H1 (cell line): ENCODE measurements around the gene ATAD3B. TPM values are rescaled to one million over a fixed set of nuclear protein-coding genes. Genes with fewer than 3 reads are reported as not detected.

Experiments
- CTCF ChIA-PET: fragments of 300-600 bp; sonication (Branson Sonifier 250); formaldehyde crosslinking; loops from one replicate; lab custom pipeline; 2021; ENCODE audit not compliant: partially characterized antibody; lab: Charles Lee
- POLR2A ChIA-PET: fragments of 300-600 bp; sonication (Branson Sonifier 250); formaldehyde crosslinking; loops from one replicate; lab custom pipeline; 2021; ENCODE audit warnings: inconsistent platforms; ENCODE audit not compliant: partially characterized antibody; lab: Charles Lee
- DNase-seq, 2 experiments: peaks; one replicate each; pipeline versions ENCODE4 v3.0.0 to v3.0.0-alpha.2; 2010 to 2022; ENCODE audit warnings: low spot score in 2 of 2, low read depth in 1 of 2, mixed read lengths in 1 of 2
- FAIRE-seq: peaks from 2 replicates; lab custom pipeline; 2011; peaks lifted over from hg19 to GRCh38; lab: Jason Lieb, UNC
- H2AFZ ChIP-seq: 2 replicates; pipeline ENCODE4 v1.8.1; 2012; ENCODE audit warnings: low read length, inconsistent platforms
- H2AK5ac ChIP-seq: 2 replicates; pipeline ENCODE4 v1.6.1; 2013; ENCODE audit warnings: low read depth, low read length
- H2BK120ac ChIP-seq: replicated peaks from 2 replicates; pipeline ENCODE3; 2013; ENCODE audit warnings: low read depth, low read length, inconsistent platforms
- H2BK12ac ChIP-seq: 2 replicates; pipeline ENCODE4 v1.6.1; 2013; ENCODE audit warnings: low read depth, low read length
- H2BK15ac ChIP-seq: 2 replicates; pipeline ENCODE4 v1.6.1; 2013; ENCODE audit warnings: low read length
- H2BK20ac ChIP-seq: 2 replicates; pipeline ENCODE4 v1.6.1; 2013; ENCODE audit warnings: low read length
- H2BK5ac ChIP-seq: 2 replicates; pipeline ENCODE4 v1.6.1; 2013; ENCODE audit warnings: low read depth, low read length
- H3K14ac ChIP-seq: 2 replicates; pipeline ENCODE4 v1.6.1; 2013; ENCODE audit warnings: inconsistent platforms; ENCODE audit not compliant: insufficient read length
- H3K18ac ChIP-seq: 2 replicates; pipeline ENCODE4 v1.6.1; 2013; ENCODE audit warnings: low read length; ENCODE audit errors: extremely low read depth
- H3K23ac ChIP-seq: 2 replicates; pipeline ENCODE4 v1.6.1; 2013; ENCODE audit warnings: inconsistent platforms; ENCODE audit not compliant: insufficient read length
- H3K23me2 ChIP-seq: 2 replicates; pipeline ENCODE4 v1.6.1; 2013; ENCODE audit warnings: low read depth, low read length
- H3K27ac ChIP-seq: 2 replicates; pipeline ENCODE4 v1.6.1; 2011; ENCODE audit warnings: low read depth, low read length, inconsistent platforms
- H3K27me3 ChIP-seq, 4 experiments: replicated peaks in 1 of 4; 1 replicate in 1 of 4; 2 replicates in 3 of 4; pipeline versions ENCODE4 v1.6.1 to v1.8.1; 2011 to 2013; ENCODE audit warnings: low read length in 3 of 4, mild to moderate bottlenecking in 3 of 4, inconsistent platforms in 2 of 4, mixed read lengths in 2 of 4, moderate library complexity in 1 of 4; ENCODE audit not compliant: control insufficient read depth in 3 of 4, insufficient read depth in 3 of 4; ENCODE audit errors: extremely low read depth in 1 of 4
- H3K36me3 ChIP-seq, 4 experiments: 2 replicates each; pipeline versions ENCODE4 v1.6.1 to v1.8.1; 2011 to 2013; ENCODE audit warnings: mild to moderate bottlenecking in 4 of 4, low read length in 3 of 4, moderate library complexity in 2 of 4, control low read depth in 1 of 4, inconsistent platforms in 1 of 4; ENCODE audit not compliant: insufficient read depth in 4 of 4, control insufficient read depth in 2 of 4
- H3K4ac ChIP-seq: replicated peaks from 2 replicates; pipeline ENCODE3; 2013; ENCODE audit warnings: low read length, low read depth, mixed read lengths, inconsistent platforms; ENCODE audit not compliant: insufficient read length
- H3K4me1 ChIP-seq, 4 experiments: replicated peaks in 1 of 4; 1 replicate in 1 of 4; 2 replicates in 3 of 4; pipeline versions ENCODE4 v1.6.1 to v1.8.1; 2011 to 2013; ENCODE audit warnings: low read length in 3 of 4, inconsistent platforms in 2 of 4, mixed read lengths in 1 of 4; ENCODE audit not compliant: insufficient read depth in 4 of 4, control insufficient read depth in 3 of 4
- H3K4me2 ChIP-seq, 2 experiments: 2 replicates each; pipeline versions ENCODE4 v1.6.1 to v1.8.1; 2011 to 2013; ENCODE audit warnings: low read depth in 2 of 2, low read length in 2 of 2, control low read depth in 1 of 2, inconsistent platforms in 1 of 2, mild to moderate bottlenecking in 1 of 2; ENCODE audit not compliant: insufficient read depth in 1 of 2
- H3K4me3 ChIP-seq, 4 experiments: fragments of 200-600, 300-600 bp in 1 of 4; sonication (generic), shearing (Covaris generic), sonication (Bioruptor Twin) in 1 of 4; 2 replicates each; pipeline versions ENCODE4 v1.5.1 to v1.8.1; 2011 to 2016; ENCODE audit warnings: low read length in 4 of 4, low read depth in 3 of 4, control low read depth in 2 of 4, inconsistent platforms in 2 of 4, mild to moderate bottlenecking in 2 of 4, mixed read lengths in 1 of 4, moderate library complexity in 1 of 4; ENCODE audit not compliant: insufficient read depth in 2 of 4; ENCODE audit errors: extremely low read depth in 1 of 4
- H3K56ac ChIP-seq: replicated peaks from 2 replicates; pipeline ENCODE3; 2013; ENCODE audit warnings: low read depth, mild to moderate bottlenecking, mixed read lengths, low read length, inconsistent platforms; ENCODE audit not compliant: insufficient read length
- H3K79me1 ChIP-seq: 2 replicates; pipeline ENCODE4 v1.6.1; 2013; ENCODE audit warnings: low read depth, low read length, control low read depth
- H3K79me2 ChIP-seq, 2 experiments: 2 replicates each; pipeline versions ENCODE4 v1.6.1 to v1.8.1; 2012 to 2013; ENCODE audit warnings: low read length in 2 of 2, mild to moderate bottlenecking in 2 of 2, inconsistent platforms in 1 of 2; ENCODE audit not compliant: insufficient read depth in 2 of 2, control insufficient read depth in 1 of 2
- H3K9ac ChIP-seq, 4 experiments: replicated peaks in 1 of 4; 1 replicate in 1 of 4; 2 replicates in 3 of 4; pipeline versions ENCODE4 v1.6.1 to v1.8.1; 2011 to 2013; ENCODE audit warnings: low read depth in 3 of 4, low read length in 3 of 4, control low read depth in 2 of 4, mild to moderate bottlenecking in 2 of 4, moderate library complexity in 2 of 4, inconsistent platforms in 1 of 4; ENCODE audit errors: extremely low read depth in 1 of 4
- H3K9me3 ChIP-seq, 2 experiments: 2 replicates each; pipeline versions ENCODE4 v1.6.1 to v1.8.1; 2012 to 2013; ENCODE audit warnings: mild to moderate bottlenecking in 2 of 2, moderate library complexity in 2 of 2, control low read depth in 1 of 2, inconsistent platforms in 1 of 2, low read depth in 1 of 2, low read length in 1 of 2, mixed read lengths in 1 of 2; ENCODE audit not compliant: insufficient read depth in 2 of 2
- H4K20me1 ChIP-seq, 2 experiments: replicated peaks in 1 of 2; 2 replicates each; pipeline versions ENCODE3 to v1.8.1; 2011 to 2013; ENCODE audit warnings: inconsistent platforms in 2 of 2, low read length in 2 of 2, mild to moderate bottlenecking in 1 of 2; ENCODE audit not compliant: insufficient read depth in 2 of 2, control insufficient read depth in 1 of 2
- H4K5ac ChIP-seq: 2 replicates; pipeline ENCODE4 v1.6.1; 2013; ENCODE audit warnings: low read length, low read depth, mixed read lengths, inconsistent platforms; ENCODE audit not compliant: insufficient read length
- H4K8ac ChIP-seq: 2 replicates; pipeline ENCODE4 v1.8.0; 2013; ENCODE audit warnings: mild to moderate bottlenecking, moderate library complexity, low read length, inconsistent platforms; ENCODE audit not compliant: insufficient read depth; ENCODE audit errors: extremely low read depth
- H4K91ac ChIP-seq: replicated peaks from 2 replicates; pipeline ENCODE3; 2013; ENCODE audit warnings: low read length, mixed read lengths, inconsistent platforms; ENCODE audit not compliant: insufficient read length
- ASH2L ChIP-seq: fragments of 200-600, 300-600 bp; sonication (generic); IDR thresholded peaks from one replicate; pipeline ENCODE4 v1.7.1; 2017; ENCODE audit warnings: low read length
- CHD1 ChIP-seq: IDR thresholded peaks from 2 replicates; pipeline ENCODE4 v1.6.1; 2012; ENCODE audit warnings: low read depth, low read length, improper control_type of control experiment
- E2F6 ChIP-seq: IDR thresholded peaks from 2 replicates; pipeline ENCODE4 v1.6.1; 2012; ENCODE audit warnings: inconsistent platforms
- EGR1 ChIP-seq: IDR thresholded peaks from 2 replicates; pipeline ENCODE4 v1.6.1; 2011; ENCODE audit warnings: low read depth, low read length, borderline replicate concordance
- FOSL1 ChIP-seq: IDR thresholded peaks from 2 replicates; pipeline ENCODE4 v1.6.1; 2011; ENCODE audit warnings: mild to moderate bottlenecking, low read depth, low read length, moderate library complexity; ENCODE audit not compliant: insufficient read depth
- HDAC6 ChIP-seq: IDR thresholded peaks from one replicate; pipeline ENCODE4 v1.7.1; 2012; ENCODE audit warnings: low read depth, mild to moderate bottlenecking, inconsistent platforms, low read length, moderate library complexity
- JUN ChIP-seq: IDR thresholded peaks from 2 replicates; pipeline ENCODE4 v1.6.1; 2011; ENCODE audit warnings: low read depth, mild to moderate bottlenecking, improper control_type of control experiment, low read length
- JUND ChIP-seq: IDR thresholded peaks from 2 replicates; pipeline ENCODE4 v1.6.1; 2011; ENCODE audit warnings: mild to moderate bottlenecking, improper control_type of control experiment, low read length
- POLR2AphosphoS5 ChIP-seq: IDR thresholded peaks from 2 replicates; pipeline ENCODE4 v1.6.1; 2011; ENCODE audit warnings: low read depth, low read length
- RBBP5 ChIP-seq: IDR thresholded peaks from 2 replicates; pipeline ENCODE4 v1.7.1; 2012; ENCODE audit warnings: low read depth, mild to moderate bottlenecking, inconsistent platforms, low read length, moderate library complexity, borderline replicate concordance
- SIX5 ChIP-seq: IDR thresholded peaks from 2 replicates; pipeline ENCODE4 v1.6.1; 2011; ENCODE audit warnings: mild to moderate bottlenecking, low read depth, low read length
- SP1 ChIP-seq: IDR thresholded peaks from 2 replicates; pipeline ENCODE4 v1.6.1; 2011; ENCODE audit warnings: low read depth, low read length
- WGBS, 2 experiments: shearing (Covaris generic) in 1 of 2; methylation state at CpG; one replicate each; pipeline versions ENCODE4 v1.1.6 to v1.1.7; 2013 to 2015; ENCODE audit warnings: low lambda C conversion rate in 2 of 2, mixed read lengths in 2 of 2, inconsistent platforms in 1 of 2, low coverage in 1 of 2, missing lambda C conversion rate in 1 of 2; ENCODE audit not compliant: insufficient replicate concordance in 2 of 2, insufficient coverage in 1 of 2, insufficient read length in 1 of 2; ENCODE audit errors: extremely low coverage in 1 of 2, missing lambda C conversion rate in 1 of 2; 5-methylcytosine and 5-hydroxymethylcytosine counted together
- polyA plus RNA-seq, 7 experiments: library from polyadenylated mRNA; depleted of rRNA in 3 of 7; stranded (reverse) in 5 of 7; unstranded in 2 of 7; fragments of >200 nt in 5 of 7; fragments of 200-250 nt in 2 of 7; gene quantifications; 1 replicate in 5 of 7; 2 replicates in 1 of 7; 4 replicates in 1 of 7; pipeline versions ENCODE4 v1.2.1 to v1.2.3, GENCODE V29; 2011 to 2013; ENCODE audit warnings: missing spikeins in 2 of 7, mixed read lengths in 2 of 7
- total RNA-seq: library from RNA; stranded (reverse); fragmentation: NEBNext Ultra II Directional; extraction: Animal tissue kit (Norgen Biotek cat#: 25700); gene quantifications from 2 replicates; pipeline ENCODE4 v1.2.1, GENCODE V29; 2021

The ATAD3B gene
- total and polyA plus RNA-seq, 2 of the 8 experiments (the other 6 are each of a cell fraction or from before 2014, with no cell fraction given) = 31.3 to 63.0 TPM

GRCh38 chr1:1489861-1490260, 18.3 kb downstream of the ATAD3B start:
- POLR2A ChIA-PET = no interaction called here
- Histone ChIP-seq H2BK20ac (no peak overlapping the region), H3K4me1 (no peaks in the 10 kb centered on the region), H3K4ac (no peak overlapping the region), H3K4me2 (no peak overlapping the region), H2BK12ac (no peak overlapping the region), H3K9ac (no peak overlapping the region), H3K36me3 (peaks cover 6 to 55% (median 31%) of the 10 kb centered on the region in 4 experiments; a peak in 7 of 8 replicates), H3K27me3 (no peaks in the 10 kb centered on the region), H2AFZ (no peak overlapping the region), H4K8ac (no peak overlapping the region), H4K20me1 (peaks cover 0 to 1% of the 10 kb centered on the region in 2 experiments), H3K18ac (no peak overlapping the region), H2BK5ac (no peak overlapping the region), H3K23me2 (no peaks in the 10 kb centered on the region), H2BK15ac (no peak overlapping the region), H3K23ac (no peak overlapping the region), H3K27ac (no peak overlapping the region), H2AK5ac (no peak overlapping the region), H3K79me1 (no peaks in the 10 kb centered on the region; the same call in 1 of the 2 replicates), H2BK120ac (no peak overlapping the region), H3K9me3 (no peaks in the 10 kb centered on the region; a peak in 1 of 4 replicates), H4K5ac (no peak overlapping the region), H3K14ac (no peak overlapping the region), H4K91ac (no peak overlapping the region), H3K4me3 (no peak overlapping the region)
- no peak for FAIRE-seq
- CTCF ChIA-PET = interaction anchor here (2.4 kb wide), 1 partner anchor 15 kb away, joined by 9 read pairs; no protein-coding TSS in a partner anchor
- 96% methylated on average over 16 of the region's 19 CpGs; no CpG with 5 or more reads in 1 of the 2 experiments for WGBS, 2 experiments
- no peak for TF ChIP-seq FOSL1
- no peak for TF ChIP-seq SIX5
- TF ChIP-seq CHD1 = no peak
- TF ChIP-seq E2F6 = no peak
- no peak for TF ChIP-seq ASH2L
- TF ChIP-seq SP1 = no peak
- no peak for TF ChIP-seq RBBP5
- TF ChIP-seq JUND = no peak
- no peak for TF ChIP-seq POLR2AphosphoS5
- TF ChIP-seq JUN = no peak
- TF ChIP-seq HDAC6 = no peak
- TF ChIP-seq EGR1 = no peak
- TF ChIP-seq, all 59 proteins: peak for 0
- H3K79me2 ChIP-seq = no peaks in the 10 kb centered on the region
- DNase-seq = no peak
- no peak overlapping the region for H3K56ac ChIP-seq
